ENCODE data around the gene ZIC2.

Gene ZIC2

GRCh38 chr13:99959540-99960230 is 21.9 kb upstream of the ZIC2 start:
- DNase-seq (ENCODE audit: low spot score) (no peak), FAIRE-seq (no peak)

- DNase-seq (ENCODE audit: low spot score) (no peak), FAIRE-seq (no peak)
These were observed 20.8 kb upstream of the ZIC2 start for GRCh38 chr13:99960663-99961311.

- FAIRE-seq (no peak), DNase-seq (ENCODE audit: low spot score) (no peak)
These were observed 19.9 kb upstream of the ZIC2 start for GRCh38 chr13:99961636-99962035.

- FAIRE-seq (no peak), DNase-seq (ENCODE audit: low spot score) (no peak)
These were observed 19.3 kb upstream of the ZIC2 start for GRCh38 chr13:99962242-99962641.

GRCh38 chr13:99963816-99964339 is 17.7 kb upstream of the ZIC2 start:
- no peak for FAIRE-seq

GRCh38 chr13:99965329-99966000 is 16.1 kb upstream of the ZIC2 start:
- no peak for FAIRE-seq

More at GRCh38 chr13:99963816-99964339, 17.7 kb upstream of the ZIC2 start:
- DNase-seq (ENCODE audit: low spot score), result no peak

GRCh38 chr13:99966064-99966805 is 15.3 kb upstream of the ZIC2 start:
- no peak for DNase-seq (ENCODE audit: low spot score)
- no peak for FAIRE-seq

More at GRCh38 chr13:99965329-99966000, 16.1 kb upstream of the ZIC2 start:
- no peak for DNase-seq (ENCODE audit: low spot score)

GRCh38 chr13:99967498-99967868 is 14.1 kb upstream of the ZIC2 start:
- no peak for DNase-seq (ENCODE audit: low spot score)
- FAIRE-seq, result no peak

- DNase-seq (ENCODE audit: low spot score) (no peak), FAIRE-seq (no peak)
These were observed 13.6 kb upstream of the ZIC2 start for GRCh38 chr13:99967869-99968520.

- FAIRE-seq (no peak), DNase-seq (ENCODE audit: low spot score) (no peak)
These were observed 12.8 kb upstream of the ZIC2 start for GRCh38 chr13:99968521-99969452.

- no peak for DNase-seq (ENCODE audit: low spot score)
- FAIRE-seq, result no peak
These were observed 12.1 kb upstream of the ZIC2 start for GRCh38 chr13:99969453-99969918.

GRCh38 chr13:99969919-99970650 is 11.5 kb upstream of the ZIC2 start:
- FAIRE-seq, result no peak
- DNase-seq (ENCODE audit: low spot score), result no peak

GRCh38 chr13:99970651-99971575 is 10.7 kb upstream of the ZIC2 start:
- DNase-seq (ENCODE audit: low spot score) (no peak), FAIRE-seq (no peak)

GRCh38 chr13:99971576-99972189 is 9.9 kb upstream of the ZIC2 start, which contains the start of gene ZIC5:
ZIC5 (minus strand) TSS chr13:99971767; CDS start chr13:99971603, 164 bp downstream.
- FAIRE-seq (no peak), DNase-seq (ENCODE audit: low spot score) (no peak)

- DNase-seq (ENCODE audit: low spot score) (no peak), FAIRE-seq (no peak)
These were observed 9.3 kb upstream of the ZIC2 start for GRCh38 chr13:99972190-99972731.

- FAIRE-seq (no peak), DNase-seq (ENCODE audit: low spot score) (no peak)
These were observed 8.3 kb upstream of the ZIC2 start for GRCh38 chr13:99973163-99973807.

- DNase-seq (ENCODE audit: low spot score), result no peak
These were observed 7.8 kb upstream of the ZIC2 start for GRCh38 chr13:99973808-99974185.

More at GRCh38 chr13:99973808-99974185, 7.8 kb upstream of the ZIC2 start:
- FAIRE-seq, result no peak
